GM13977 (cell line): Measurements from ENCODE around the gene TTC33.

Source experiments
- DNase-seq: peaks from one replicate; pipeline ENCODE4 v3.0.0; 2012; ENCODE audit warnings: low spot score
- CTCF ChIP-seq: IDR thresholded peaks from 2 replicates; pipeline ENCODE4 v1.5.1; 2012; ENCODE audit warnings: mild to moderate bottlenecking, control low read depth; ENCODE audit not compliant: insufficient read depth; ENCODE audit errors: extremely low read depth, missing control alignments
- in situ Hi-C: fragments of 300-500 bp; cut with MboI; formaldehyde crosslinking; loops from one replicate; pipeline ENCODE4 v1.12.0; 2022; ENCODE audit warnings: low sequenced_read_pairs, low pct_unique_long_range_greater_than_20kb, mixed read lengths, inconsistent platforms; ENCODE audit not compliant: unreplicated experiment

Gene TTC33

GRCh38 chr5:40630126-40630525 lies 125.6 kb downstream of the TTC33 start:
- in situ Hi-C loops: no loop called here
- DNase-seq: no peak

GRCh38 chr5:40628407-40628806 lies 127.4 kb downstream of the TTC33 start:
- no peak for TF ChIP-seq CTCF
- no peak for DNase-seq
- in situ Hi-C loops: no loop called here

More at GRCh38 chr5:40630126-40630525, 125.6 kb downstream of the TTC33 start:
- no peak for TF ChIP-seq CTCF

GRCh38 chr5:40627706-40628105 lies 128.1 kb downstream of the TTC33 start:
- in situ Hi-C loops: no loop called here
- TF ChIP-seq CTCF: no peak
- no peak for DNase-seq

GRCh38 chr5:40626801-40627200 lies 129.0 kb downstream of the TTC33 start:
- in situ Hi-C loops: no loop called here
- DNase-seq: no peak

GRCh38 chr5:40623480-40624420 lies 132.0 kb downstream of the TTC33 start:
- in situ Hi-C loops: no loop called here
- TF ChIP-seq CTCF: no peak
- no peak for DNase-seq

More at GRCh38 chr5:40626801-40627200, 129.0 kb downstream of the TTC33 start:
- no peak for TF ChIP-seq CTCF

- in situ Hi-C loops: no loop called here
- no peak for DNase-seq
- TF ChIP-seq CTCF: no peak
These were observed 133.1 kb downstream of the TTC33 start for GRCh38 chr5:40622463-40623252.
